GM18526 (cell line): ENCODE data around the gene HS3ST3B1.

Source experiments
- POLR2A ChIP-seq: IDR thresholded peaks from 3 replicates; pipeline ENCODE4 v1.6.1; 2011; ENCODE audit not compliant: insufficient read length; ENCODE audit errors: extremely low read depth

HS3ST3B1 gene

GRCh38 chr17:14389681-14390080 lies 88.8 kb downstream of the HS3ST3B1 start:
- TF ChIP-seq POLR2A, result no peak

- no peak for TF ChIP-seq POLR2A
Measured at GRCh38 chr17:14393723-14394122, 92.8 kb downstream of the HS3ST3B1 start.

GRCh38 chr17:14395255-14395654 lies 94.4 kb downstream of the HS3ST3B1 start:
- no peak for TF ChIP-seq POLR2A

- no peak for TF ChIP-seq POLR2A
Measured at GRCh38 chr17:14396547-14396946, 95.7 kb downstream of the HS3ST3B1 start.

GRCh38 chr17:14398766-14399165 lies 97.9 kb downstream of the HS3ST3B1 start:
- TF ChIP-seq POLR2A, result no peak
